HepG2 (cell line): ENCODE results near the gene ESPNL. TPM values are rescaled to one million over a fixed set of nuclear protein-coding genes. Genes with fewer than 3 reads are reported as not detected.
A peak's percentile ranks its signal among the peaks of the same experiment; 100 is the strongest.

ENCODE experiments used
- ARHGAP35 ChIP-seq: sonication (generic); formaldehyde crosslinking; IDR thresholded peaks from 2 replicates; pipeline ENCODE4 v1.9.0; 2022; ENCODE audit warnings: mild to moderate bottlenecking, inconsistent platforms, moderate library complexity, missing genetic modification reagents, borderline replicate concordance
- ATAD3A ChIP-seq: sonication (generic); formaldehyde crosslinking; IDR thresholded peaks from 2 replicates; pipeline ENCODE4 v1.4.0; 2020; ENCODE audit warnings: missing genetic modification reagents
- CREM ChIP-seq, 2 experiments: sonication (generic) in 1 of 2; formaldehyde crosslinking in 1 of 2; IDR thresholded peaks; 2 replicates each; pipeline versions ENCODE4 v1.4.0 to v1.6.1; 2016 to 2020; ENCODE audit warnings: antibody characterized with exemption in 1 of 2, mild to moderate bottlenecking in 1 of 2, missing genetic modification reagents in 1 of 2
- FOSL1 ChIP-seq: sonication (generic); formaldehyde crosslinking; IDR thresholded peaks from 2 replicates; pipeline ENCODE4 v1.9.0; 2021; ENCODE audit warnings: missing genetic modification reagents, borderline replicate concordance
- HHEX ChIP-seq: IDR thresholded peaks from 2 replicates; pipeline ENCODE4 v1.6.1; 2016; ENCODE audit warnings: control low read depth
- HOXA5 ChIP-seq: sonication (generic); formaldehyde crosslinking; IDR thresholded peaks from 2 replicates; pipeline ENCODE4 v1.4.0; 2020; ENCODE audit warnings: missing genetic modification reagents
- KLF15 ChIP-seq: sonication (generic); formaldehyde crosslinking; IDR thresholded peaks from 2 replicates; pipeline ENCODE4 v1.8.1; 2023; ENCODE audit warnings: borderline replicate concordance, mild to moderate bottlenecking, inconsistent platforms, missing genetic modification reagents, mixed read lengths
- KMT2B ChIP-seq: IDR thresholded peaks from 2 replicates; pipeline ENCODE4 v1.6.1; 2016; ENCODE audit warnings: missing genetic modification reagents, missing compliant biosample characterization
- MEF2D ChIP-seq: sonication (generic); formaldehyde crosslinking; IDR thresholded peaks from 2 replicates; pipeline ENCODE4 v1.5.1; 2020; ENCODE audit warnings: mild to moderate bottlenecking, missing genetic modification reagents
- NFATC3 ChIP-seq: sonication (generic); formaldehyde crosslinking; IDR thresholded peaks from 2 replicates; pipeline ENCODE4 v1.5.1; 2020; ENCODE audit warnings: mild to moderate bottlenecking, missing genetic modification reagents
- PAXIP1 ChIP-seq: sonication (generic); formaldehyde crosslinking; conservative IDR thresholded peaks from 2 replicates; pipeline ENCODE4 v1.4.0; 2020; ENCODE audit warnings: mild to moderate bottlenecking, missing genetic modification reagents, moderate library complexity
- RXRB ChIP-seq: IDR thresholded peaks from 2 replicates; pipeline ENCODE4 v1.6.1; 2016; ENCODE audit warnings: borderline replicate concordance, missing genetic modification reagents, missing compliant biosample characterization
- SOX6 ChIP-seq, 2 experiments: fragments of 450-650 bp in 1 of 2; sonication (generic) in 1 of 2; formaldehyde crosslinking in 1 of 2; IDR thresholded peaks; 2 replicates each; pipeline versions ENCODE4 v1.4.0 to v1.6.1; 2017 to 2020; ENCODE audit warnings: antibody characterized with exemption in 1 of 2, mild to moderate bottlenecking in 1 of 2, missing genetic modification reagents in 1 of 2
- THAP8 ChIP-seq: sonication (generic); formaldehyde crosslinking; IDR thresholded peaks from 2 replicates; pipeline ENCODE4 v1.5.1; 2020; ENCODE audit warnings: missing genetic modification reagents, mild to moderate bottlenecking, borderline replicate concordance
- ZBTB43 ChIP-seq: sonication (generic); formaldehyde crosslinking; conservative IDR thresholded peaks from 2 replicates; pipeline ENCODE4 v1.4.0; 2020; ENCODE audit warnings: missing genetic modification reagents
- ZNF24 ChIP-seq: fragments of 450-650 bp; IDR thresholded peaks from 2 replicates; pipeline ENCODE4 v1.6.1; 2017; ENCODE audit warnings: antibody characterized with exemption, mild to moderate bottlenecking
- ZNF251 ChIP-seq: sonication (generic); formaldehyde crosslinking; IDR thresholded peaks from 2 replicates; pipeline ENCODE4 v1.9.0; 2021; ENCODE audit warnings: mild to moderate bottlenecking, missing genetic modification reagents
- ZNF615 ChIP-seq: sonication (generic); formaldehyde crosslinking; IDR thresholded peaks from 2 replicates; pipeline ENCODE4 v1.5.0; 2020; ENCODE audit warnings: mild to moderate bottlenecking, missing genetic modification reagents, borderline replicate concordance
- ZNF660 ChIP-seq: sonication (generic); formaldehyde crosslinking; IDR thresholded peaks from 2 replicates; pipeline ENCODE4 v1.5.1; 2020; ENCODE audit warnings: mild to moderate bottlenecking, low read depth, missing genetic modification reagents, borderline replicate concordance
- ZNF841 ChIP-seq: sonication (generic); formaldehyde crosslinking; IDR thresholded peaks from 2 replicates; pipeline ENCODE4 v1.8.1; 2023; ENCODE audit warnings: missing genetic modification reagents, borderline replicate concordance
- polyA plus RNA-seq, 8 experiments: library from polyadenylated mRNA; depleted of rRNA in 3 of 8; stranded (reverse) in 7 of 8; unstranded in 1 of 8; fragments of >200 nt; fragmentation: Illumina TruSeq in 4 of 8; extraction: Trizol in 4 of 8; gene quantifications; 2 replicates each; pipeline versions ENCODE4 v1.2.1 to v1.2.3, GENCODE V29; 2011 to 2016; ENCODE audit warnings: low read depth in 4 of 8, missing spikeins in 1 of 8, mixed read lengths in 1 of 8; ENCODE audit not compliant: insufficient read depth in 1 of 8
- total RNA-seq, 5 experiments: library from RNA; depleted of rRNA; stranded (reverse); fragments of >200 nt; fragmentation: Illumina TruSeq; extraction: Trizol; gene quantifications; 2 replicates each; pipeline ENCODE4 v1.2.3, GENCODE V29; 2016; ENCODE audit warnings: low read depth in 1 of 5

The ESPNL gene
- total and polyA plus RNA-seq, 2 of the 13 experiments (the other 11 are each of a cell fraction or from before 2014, with no cell fraction given) = 0.45 to 0.80 TPM

GRCh38 chr2:238108423-238109183, 8.5 kb downstream of the ESPNL start (continued):
- TF ChIP-seq NFATC3 = no peak
- TF ChIP-seq ATAD3A = no peak
- TF ChIP-seq HOXA5 (CRISPR knock-in tag) = no peak
- 0 out of 2 replicates have a peak, but pooled peaks have one; percentile 27 for TF ChIP-seq PAXIP1 (CRISPR knock-in tag)
- no peak for TF ChIP-seq CREM (IDR thresholded peaks at IDR 0.05)
- no peak for TF ChIP-seq CREM (CRISPR knock-in tag; IDR thresholded peaks at IDR 0.05)
- peak; percentile 69; the same call in 1 of the 2 replicates for TF ChIP-seq ZBTB43 (CRISPR knock-in tag)
- TF ChIP-seq RXRB (CRISPR knock-in tag) = no peak
- peak; percentile 22; the same call in 1 of the 2 replicates for TF ChIP-seq FOSL1 (CRISPR knock-in tag)
- no peak for TF ChIP-seq THAP8 (CRISPR knock-in tag)
- no peak for TF ChIP-seq MEF2D
- no peak for TF ChIP-seq ZNF615 (CRISPR knock-in tag)
- TF ChIP-seq ARHGAP35 (CRISPR knock-in tag) = 0 out of 2 replicates have a peak, but pooled peaks have one; percentile 45
- no peak for TF ChIP-seq HHEX (CRISPR knock-in tag)
- TF ChIP-seq KMT2B (CRISPR knock-in tag) = no peak
- TF ChIP-seq ZNF660 (CRISPR knock-in tag) = no peak
- TF ChIP-seq ZNF24 = no peak
- no peak for TF ChIP-seq ZNF251 (CRISPR knock-in tag)
- TF ChIP-seq ZNF841 (CRISPR knock-in tag) = no peak
- 0 out of 2 replicates have a peak, but pooled peaks have one; percentile 36 for TF ChIP-seq KLF15 (CRISPR knock-in tag)
- TF ChIP-seq SOX6 (IDR thresholded peaks at IDR 0.05) = no peak
- peak; percentile 34 for TF ChIP-seq SOX6 (CRISPR knock-in tag; IDR thresholded peaks at IDR 0.05)
